Measurements from ENCODE around the gene CFAP92.
"Not testable (repeated sequence)": the region's sequence is repeated elsewhere in the genome, so short reads cannot be mapped to it uniquely, and the experiment has no call there.

The CFAP92 gene

GRCh38 chr3:128945878-128946175, 48.0 kb downstream of the CFAP92 start:
- FAIRE-seq (no peak), DNase-seq (ENCODE audit: insufficient read length) (no peak)
- no peak for TF ChIP-seq TAF1 (IDR thresholded peaks at IDR 0.05; ENCODE audit: borderline replicate concordance, low read depth, low read length)

- no peak for DNase-seq (ENCODE audit: insufficient read length)
- no peak for FAIRE-seq
- TF ChIP-seq TAF1 (IDR thresholded peaks at IDR 0.05; ENCODE audit: borderline replicate concordance, low read depth, low read length) (no peak), POLR2A (IDR thresholded peaks at IDR 0.05; ENCODE audit: low read depth, low read length) (no peak), POLR2AphosphoS5 (IDR thresholded peaks at IDR 0.05; ENCODE audit: low read depth, low read length) (no peak)
These were observed 48.6 kb downstream of the CFAP92 start for GRCh38 chr3:128945041-128945877.

- DNase-seq (ENCODE audit: insufficient read length) (no peak), FAIRE-seq (no peak)
- TF ChIP-seq POLR2A (IDR thresholded peaks at IDR 0.05; ENCODE audit: low read depth, low read length), result no peak
- TF ChIP-seq POLR2AphosphoS5 (IDR thresholded peaks at IDR 0.05; ENCODE audit: low read depth, low read length), result no peak
- TF ChIP-seq TAF1 (IDR thresholded peaks at IDR 0.05; ENCODE audit: borderline replicate concordance, low read depth, low read length), result no peak
These were observed 51.5 kb downstream of the CFAP92 start for GRCh38 chr3:128942161-128942952.

GRCh38 chr3:128940252-128940651, 53.6 kb downstream of the CFAP92 start:
- no peak for DNase-seq (ENCODE audit: insufficient read length)
- no peak for FAIRE-seq
- TF ChIP-seq TAF1 (IDR thresholded peaks at IDR 0.05; ENCODE audit: borderline replicate concordance, low read depth, low read length) (no peak), POLR2A (IDR thresholded peaks at IDR 0.05; ENCODE audit: low read depth, low read length) (no peak), POLR2AphosphoS5 (IDR thresholded peaks at IDR 0.05; ENCODE audit: low read depth, low read length) (no peak)

GRCh38 chr3:128936341-128936740, 57.5 kb downstream of the CFAP92 start:
- TF ChIP-seq POLR2AphosphoS5 (IDR thresholded peaks at IDR 0.05; ENCODE audit: low read depth, low read length) (no peak), TAF1 (IDR thresholded peaks at IDR 0.05; ENCODE audit: borderline replicate concordance, low read depth, low read length) (no peak), POLR2A (IDR thresholded peaks at IDR 0.05; ENCODE audit: low read depth, low read length) (no peak)
- FAIRE-seq (no peak), DNase-seq (ENCODE audit: insufficient read length) (no peak)

GRCh38 chr3:128935922-128936321, 58.0 kb downstream of the CFAP92 start:
- DNase-seq (ENCODE audit: insufficient read length) (no peak), FAIRE-seq (no peak)
- TF ChIP-seq POLR2AphosphoS5 (IDR thresholded peaks at IDR 0.05; ENCODE audit: low read depth, low read length), result no peak
- no peak for TF ChIP-seq TAF1 (IDR thresholded peaks at IDR 0.05; ENCODE audit: borderline replicate concordance, low read depth, low read length)
- TF ChIP-seq POLR2A (IDR thresholded peaks at IDR 0.05; ENCODE audit: low read depth, low read length), result no peak

- no peak for DNase-seq (ENCODE audit: insufficient read length)
- FAIRE-seq, result no peak
- no peak for TF ChIP-seq TAF1 (IDR thresholded peaks at IDR 0.05; ENCODE audit: borderline replicate concordance, low read depth, low read length)
- no peak for TF ChIP-seq POLR2A (IDR thresholded peaks at IDR 0.05; ENCODE audit: low read depth, low read length)
- TF ChIP-seq POLR2AphosphoS5 (IDR thresholded peaks at IDR 0.05; ENCODE audit: low read depth, low read length), result no peak
These were observed 60.0 kb downstream of the CFAP92 start for GRCh38 chr3:128933922-128934253.

- TF ChIP-seq TAF1 (IDR thresholded peaks at IDR 0.05; ENCODE audit: borderline replicate concordance, low read depth, low read length) (no peak), POLR2A (IDR thresholded peaks at IDR 0.05; ENCODE audit: low read depth, low read length) (no peak), POLR2AphosphoS5 (IDR thresholded peaks at IDR 0.05; ENCODE audit: low read depth, low read length) (no peak)
- FAIRE-seq (no peak), DNase-seq (ENCODE audit: insufficient read length) (no peak)
These were observed 60.5 kb downstream of the CFAP92 start for GRCh38 chr3:128933213-128933921.

- FAIRE-seq (no peak), DNase-seq (ENCODE audit: insufficient read length) (no peak)
- TF ChIP-seq POLR2A (IDR thresholded peaks at IDR 0.05; ENCODE audit: low read depth, low read length), result no peak
- no peak for TF ChIP-seq TAF1 (IDR thresholded peaks at IDR 0.05; ENCODE audit: borderline replicate concordance, low read depth, low read length)
- TF ChIP-seq POLR2AphosphoS5 (IDR thresholded peaks at IDR 0.05; ENCODE audit: low read depth, low read length), result no peak
These were observed 61.2 kb downstream of the CFAP92 start for GRCh38 chr3:128932516-128933212.

GRCh38 chr3:128931046-128931445, 62.8 kb downstream of the CFAP92 start:
- TF ChIP-seq POLR2A (IDR thresholded peaks at IDR 0.05; ENCODE audit: low read depth, low read length) (no peak), POLR2AphosphoS5 (IDR thresholded peaks at IDR 0.05; ENCODE audit: low read depth, low read length) (no peak), TAF1 (IDR thresholded peaks at IDR 0.05; ENCODE audit: borderline replicate concordance, low read depth, low read length) (no peak)
- FAIRE-seq (no peak), DNase-seq (ENCODE audit: insufficient read length) (no peak)

- FAIRE-seq, result no peak
- no peak for TF ChIP-seq TAF1 (IDR thresholded peaks at IDR 0.05; ENCODE audit: borderline replicate concordance, low read depth, low read length)
- TF ChIP-seq POLR2A (IDR thresholded peaks at IDR 0.05; ENCODE audit: low read depth, low read length), result no peak
- no peak for DNase-seq (ENCODE audit: insufficient read length)
These were observed 64.5 kb downstream of the CFAP92 start for GRCh38 chr3:128929364-128929763.

GRCh38 chr3:128923986-128924385, 69.9 kb downstream of the CFAP92 start:
- not testable (repeated sequence) for FAIRE-seq; DNase-seq (ENCODE audit: insufficient read length)

All from GM12892 (cell line).